Adrenal gland (tissue), 5 donors: ENCODE results near the gene ARMC6.

Experiments
- CTCF ChIP-seq, 6 experiments: fragments of 450-650 bp in 4 of 6; fragments of 200-600 bp in 2 of 6; sonication (generic) in 1 of 6; IDR thresholded peaks; 1 replicate in 5 of 6; 2 replicates in 1 of 6; pipeline versions ENCODE4 v1.5.1 to v1.8.0; 2016 to 2021; ENCODE audit warnings: antibody characterized with exemption in 6 of 6, mild to moderate bottlenecking in 2 of 6, moderate library complexity in 1 of 6
- POLR2A ChIP-seq, 2 donors: fragments of 450-650 bp; IDR thresholded peaks; one replicate each; pipeline ENCODE4 v1.6.1; 2017; ENCODE audit warnings: antibody characterized with exemption in 2 of 2, mild to moderate bottlenecking in 2 of 2, moderate library complexity in 1 of 2
- donor health status: DM: no; HTN: no; CAD: no.

- TF ChIP-seq CTCF (IDR thresholded peaks at IDR 0.05) (no peak), POLR2A (IDR thresholded peaks at IDR 0.05) (no peak)
Observed at GRCh38 chr19:19034204-19034624, 811 bp downstream of the ARMC6 start.
